Uterus (tissue), 4 donors: ENCODE data around the gene GRPR. TPM values are rescaled to one million over a fixed set of nuclear protein-coding genes. Genes with fewer than 3 reads are reported as not detected.
"Not testable (repeated sequence)": the region's sequence is repeated elsewhere in the genome, so short reads cannot be mapped to it uniquely, and the experiment has no call there.

Source experiments
- DNase-seq, 2 donors: peaks; one replicate each; pipeline ENCODE4 v3.0.0-alpha.2; 2019 to 2020
- H3K27ac ChIP-seq, 2 donors: fragments of 200-600 bp; sonication (generic); 1 replicate in 1 of 2; 2 replicates in 1 of 2; pipeline ENCODE4 v1.5.1; 2016 to 2018
- H3K27me3 ChIP-seq, 2 donors: fragments of 200-600 bp; sonication (generic); one replicate each; pipeline ENCODE4 v1.5.1; 2018 to 2019; ENCODE audit warnings: control low read depth in 1 of 2
- H3K36me3 ChIP-seq, 2 donors: fragments of 200-600 bp; sonication (generic); one replicate each; pipeline ENCODE4 v1.5.1; 2019; ENCODE audit warnings: control low read depth in 1 of 2
- H3K4me1 ChIP-seq, 2 donors: fragments of 200-600 bp; sonication (generic); one replicate each; pipeline ENCODE4 v1.5.1; 2018 to 2019; ENCODE audit warnings: control low read depth in 1 of 2
- H3K4me3 ChIP-seq, 2 donors: fragments of 200-600 bp; sonication (generic); 1 replicate in 1 of 2; 2 replicates in 1 of 2; pipeline ENCODE4 v1.5.1; 2018 to 2019; ENCODE audit warnings: mild to moderate bottlenecking in 1 of 2
- H3K9me3 ChIP-seq, 2 donors: fragments of 200-600 bp; sonication (generic); one replicate each; pipeline ENCODE4 v1.5.1; 2019; ENCODE audit warnings: control low read depth in 1 of 2
- CTCF ChIP-seq, 4 experiments: fragments of 200-600 bp in 2 of 4; fragments of 450-650 bp in 2 of 4; sonication (generic) in 2 of 4; IDR thresholded peaks; one replicate each; pipeline ENCODE4 v1.5.1; 2016 to 2019; ENCODE audit warnings: antibody characterized with exemption in 4 of 4, mild to moderate bottlenecking in 2 of 4, moderate library complexity in 1 of 4
- POLR2A ChIP-seq, 2 donors: fragments of 450-650 bp; IDR thresholded peaks; one replicate each; pipeline ENCODE4 v1.6.1; 2016; ENCODE audit warnings: antibody characterized with exemption in 2 of 2, mild to moderate bottlenecking in 1 of 2, moderate library complexity in 1 of 2
- intact Hi-C: fragments of 100-400 bp; cut with DNase I; formaldehyde crosslinking; loops from one replicate; pipeline ENCODE4 v1.15.1; 2023; ENCODE audit warnings: low total_unique reads
- total RNA-seq, 4 donors: library from RNA; depleted of rRNA in 3 of 4; stranded (reverse); fragments of >200 nt in 3 of 4; gene quantifications; one replicate each; pipeline versions ENCODE4 v1.1.0 to v1.2.4, GENCODE V29; 2014 to 2023
- donor health status: DM: yes; HTN: yes; CAD: no.

GRPR gene
- total RNA-seq, 4 donors from 2014 or later = 0.48 to 0.77 (median 0.67) TPM; not detected in 1

GRCh38 chrX:16145656-16146055, 22.3 kb downstream of the GRPR start:
- no peak for DNase-seq
- no peak for TF ChIP-seq CTCF (IDR thresholded peaks at IDR 0.05)
- no peak for TF ChIP-seq POLR2A (IDR thresholded peaks at IDR 0.05)
- Histone ChIP-seq H3K27ac (no peak overlapping the region), H3K9me3 (no peaks in the 10 kb centered on the region), H3K36me3 (no peaks in the 10 kb centered on the region), H3K4me1 (no peaks in the 10 kb centered on the region), H3K4me3 (no peak overlapping the region), H3K27me3 (no peaks in the 10 kb centered on the region)
- intact Hi-C loops = no loop called here

DNA sequence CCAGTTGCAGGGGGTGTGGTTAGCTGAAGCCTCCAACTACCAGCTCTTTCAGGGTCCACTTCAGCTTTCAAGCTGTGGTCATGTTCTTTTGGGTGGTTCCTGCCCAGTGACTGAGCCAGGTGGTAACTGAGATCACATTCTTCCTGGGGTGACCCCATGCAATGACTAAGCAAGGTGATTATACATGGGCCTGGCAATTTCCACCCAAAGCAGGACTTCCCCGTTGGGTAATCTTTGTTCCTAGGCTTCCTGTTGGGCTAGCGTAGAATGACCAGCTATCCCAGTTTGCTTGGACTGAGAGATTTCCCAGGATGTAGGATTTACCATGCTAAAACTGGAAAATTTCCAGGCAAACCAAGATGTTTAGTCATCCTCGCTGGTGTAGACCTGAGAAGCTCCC, 25.5 kb downstream of the GRPR start:
- DNase-seq = no peak
- no peaks in the 10 kb centered on the region for H3K27me3 ChIP-seq
- TF ChIP-seq POLR2A (IDR thresholded peaks at IDR 0.05) (no peak), CTCF (IDR thresholded peaks at IDR 0.05) (no peak)
- no peak overlapping the region for H3K27ac ChIP-seq
- intact Hi-C loops = no loop called here
- H3K4me3 ChIP-seq = no peak overlapping the region
- H3K4me1 ChIP-seq = no peaks in the 10 kb centered on the region
- no peaks in the 10 kb centered on the region for H3K36me3 ChIP-seq
- H3K9me3 ChIP-seq = no peaks in the 10 kb centered on the region

DNA sequence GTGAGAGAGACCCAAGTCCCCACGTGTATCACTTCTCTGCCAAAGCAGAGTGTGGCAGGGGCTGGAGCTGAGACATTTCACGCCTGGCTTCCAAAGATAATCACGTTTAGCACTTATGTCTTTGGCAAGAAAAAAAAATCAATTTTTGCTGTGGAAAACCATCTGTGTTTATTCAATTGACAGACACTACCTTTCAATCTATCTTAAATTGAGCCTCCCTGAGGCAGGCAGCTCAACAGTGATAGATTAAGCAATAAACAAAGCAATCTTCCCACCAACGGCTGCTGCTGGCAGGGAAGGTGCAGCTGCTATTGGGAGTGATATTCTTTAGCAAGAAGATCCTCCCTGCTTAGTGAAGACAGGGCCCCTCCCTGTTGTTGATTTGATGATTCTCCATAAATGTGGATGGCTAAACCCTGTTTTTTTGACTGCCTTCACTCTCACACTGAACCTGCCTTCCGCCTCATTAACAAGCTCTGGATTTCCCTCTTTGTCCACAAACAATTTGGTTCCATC, 32.3 kb downstream of the GRPR start:
- Histone ChIP-seq H3K9me3 (no peaks in the 10 kb centered on the region), H3K4me3 (no peak overlapping the region), H3K36me3 (no peaks in the 10 kb centered on the region), H3K27ac (no peak overlapping the region), H3K27me3 (no peaks in the 10 kb centered on the region), H3K4me1 (no peaks in the 10 kb centered on the region)
- DNase-seq = no peak
- intact Hi-C loops = no loop called here
- no peak for TF ChIP-seq POLR2A (IDR thresholded peaks at IDR 0.05)
- TF ChIP-seq CTCF (IDR thresholded peaks at IDR 0.05) = no peak

DNA sequence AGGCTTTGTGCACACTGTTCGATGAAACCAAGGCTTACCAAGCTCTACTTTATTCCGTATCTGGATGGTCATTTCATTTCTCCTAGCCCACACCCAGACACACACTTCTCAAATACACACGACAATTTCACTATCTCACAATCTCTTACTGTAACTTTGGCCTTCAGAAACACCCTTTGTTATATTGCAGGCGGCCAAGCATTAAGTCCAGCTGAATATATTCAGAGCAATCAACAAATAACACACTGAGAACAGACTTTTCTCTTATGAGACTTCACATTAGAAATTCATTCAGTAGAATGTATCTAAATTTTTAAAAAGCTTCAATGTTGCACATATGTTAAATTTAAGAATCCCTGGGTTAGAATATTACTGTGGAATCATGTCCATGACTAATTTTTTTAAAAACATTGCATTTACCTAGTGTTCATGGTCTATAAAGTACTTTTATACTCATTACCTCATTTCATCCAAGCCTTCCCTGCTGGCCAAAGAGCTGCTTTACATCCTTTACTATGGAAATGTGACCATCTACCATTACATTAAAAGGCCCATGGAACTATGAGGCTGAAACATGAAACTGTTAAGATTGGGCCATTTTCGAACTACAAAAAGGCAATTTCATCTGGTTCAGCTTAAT, 33.4 kb downstream of the GRPR start:
- Histone ChIP-seq H3K27ac (no peak overlapping the region), H3K4me3 (no peak overlapping the region), H3K4me1 (no peaks in the 10 kb centered on the region), H3K9me3 (no peaks in the 10 kb centered on the region), H3K27me3 (no peaks in the 10 kb centered on the region), H3K36me3 (no peaks in the 10 kb centered on the region)
- DNase-seq = no peak
- no peak for TF ChIP-seq POLR2A (IDR thresholded peaks at IDR 0.05)
- no peak for TF ChIP-seq CTCF (IDR thresholded peaks at IDR 0.05)
- intact Hi-C loops = no loop called here

DNA sequence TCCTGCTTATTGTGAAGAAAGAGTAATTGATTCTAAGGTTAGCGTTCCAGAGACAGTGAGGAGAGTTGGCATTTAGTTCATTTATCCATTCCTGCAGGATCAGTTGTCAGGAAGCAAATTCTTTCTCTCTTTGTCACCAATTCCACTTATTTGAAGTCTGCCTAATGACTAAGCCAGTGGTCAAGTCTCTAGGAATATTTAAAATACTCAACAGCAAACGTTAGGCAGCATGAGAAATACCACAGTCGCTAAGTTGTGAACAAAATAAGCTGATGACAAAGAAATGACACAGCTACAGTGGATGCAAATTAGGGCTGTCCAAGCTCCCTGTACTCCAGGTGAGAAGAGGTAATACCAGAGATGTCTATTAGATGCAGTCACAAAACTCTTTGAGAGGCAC, 37.4 kb downstream of the GRPR start:
- Histone ChIP-seq H3K9me3 (no peaks in the 10 kb centered on the region), H3K4me1 (no peaks in the 10 kb centered on the region), H3K27me3 (no peaks in the 10 kb centered on the region), H3K27ac (no peak overlapping the region), H3K4me3 (no peak overlapping the region), H3K36me3 (no peaks in the 10 kb centered on the region)
- intact Hi-C loops = no loop called here
- no peak for TF ChIP-seq POLR2A (IDR thresholded peaks at IDR 0.05)
- TF ChIP-seq CTCF (IDR thresholded peaks at IDR 0.05) = no peak
- DNase-seq = no peak

- H3K36me3 ChIP-seq, H3K9me3 ChIP-seq, H3K4me1 ChIP-seq, DNase-seq, H3K27me3 ChIP-seq, intact Hi-C loops, H3K27ac ChIP-seq, H3K4me3 ChIP-seq: not testable (repeated sequence)
Observed at GRCh38 chrX:16161173-16161572, 37.8 kb downstream of the GRPR start.
